ENCODE measurements around the gene CCDC91. TPM values are rescaled to one million over a fixed set of nuclear protein-coding genes. Genes with fewer than 3 reads are reported as not detected.

CCDC91 gene
- total and polyA plus RNA-seq, 2 experiments from 2014 or later, result 13.9 to 25.5 TPM

- DNase-seq (ENCODE audit: low read depth in 1 of 2, low spot score in 1 of 2), result peak in 1 of 2 donors; percentile 7
- no peak for TF ChIP-seq CTCF (IDR thresholded peaks at IDR 0.05; ENCODE audit: low read depth, low read length)
- Histone ChIP-seq H3K4me3 (no peak overlapping the region), H3K4me1 (ENCODE audit: low read depth) (no peaks in the 10 kb centered on the region), H3K36me3 (no peaks in the 10 kb centered on the region), H3K9me3 (ENCODE audit: low read depth) (no peaks in the 10 kb centered on the region), H3K27ac (no peak overlapping the region), H3K27me3 (no peaks in the 10 kb centered on the region)
These were observed 150.2 kb downstream of the CCDC91 start for GRCh38 chr12:28340261-28341045.

GRCh38 chr12:28343713-28344112 lies 153.5 kb downstream of the CCDC91 start:
- no peak for DNase-seq (ENCODE audit: low read depth in 1 of 2, low spot score in 1 of 2)
- TF ChIP-seq CTCF (IDR thresholded peaks at IDR 0.05; ENCODE audit: low read depth, low read length), result no peak
- H3K4me3 ChIP-seq, result no peak overlapping the region
- H3K9me3 ChIP-seq (ENCODE audit: low read depth), result no peaks in the 10 kb centered on the region
- no peaks in the 10 kb centered on the region for H3K4me1 ChIP-seq (ENCODE audit: low read depth)
- H3K27ac ChIP-seq, result no peak overlapping the region
- no peaks in the 10 kb centered on the region for H3K27me3 ChIP-seq
- H3K36me3 ChIP-seq, result no peaks in the 10 kb centered on the region

- Histone ChIP-seq H3K27ac (no peak overlapping the region), H3K36me3 (no peaks in the 10 kb centered on the region), H3K9me3 (ENCODE audit: low read depth) (no peaks in the 10 kb centered on the region), H3K4me3 (no peak overlapping the region), H3K4me1 (ENCODE audit: low read depth) (no peaks in the 10 kb centered on the region), H3K27me3 (no peaks in the 10 kb centered on the region)
- TF ChIP-seq CTCF (IDR thresholded peaks at IDR 0.05; ENCODE audit: low read depth, low read length), result no peak
- DNase-seq (ENCODE audit: low read depth in 1 of 2, low spot score in 1 of 2), result no peak
These were observed 156.3 kb downstream of the CCDC91 start for GRCh38 chr12:28346567-28346966.

GRCh38 chr12:28349196-28349595 lies 158.9 kb downstream of the CCDC91 start:
- Histone ChIP-seq H3K27ac (no peak overlapping the region), H3K4me3 (no peak overlapping the region), H3K36me3 (no peaks in the 10 kb centered on the region), H3K27me3 (no peaks in the 10 kb centered on the region), H3K9me3 (ENCODE audit: low read depth) (no peaks in the 10 kb centered on the region), H3K4me1 (ENCODE audit: low read depth) (no peaks in the 10 kb centered on the region)
- no peak for DNase-seq (ENCODE audit: low read depth in 1 of 2, low spot score in 1 of 2)
- no peak for TF ChIP-seq CTCF (IDR thresholded peaks at IDR 0.05; ENCODE audit: low read depth, low read length)

GRCh38 chr12:28350502-28350901 lies 160.2 kb downstream of the CCDC91 start:
- Histone ChIP-seq H3K27ac (no peak overlapping the region), H3K4me1 (ENCODE audit: low read depth) (no peaks in the 10 kb centered on the region), H3K27me3 (no peaks in the 10 kb centered on the region), H3K9me3 (ENCODE audit: low read depth) (no peaks in the 10 kb centered on the region), H3K4me3 (no peak overlapping the region), H3K36me3 (no peaks in the 10 kb centered on the region)
- TF ChIP-seq CTCF (IDR thresholded peaks at IDR 0.05; ENCODE audit: low read depth, low read length), result no peak
- DNase-seq (ENCODE audit: low read depth in 1 of 2, low spot score in 1 of 2), result peak in 1 of 2 donors; percentile 2
